Uterus (tissue), 2 donors: ENCODE data around the gene PAPSS1.

ENCODE experiments used
- POLR2A ChIP-seq, 2 donors: fragments of 450-650 bp; IDR thresholded peaks; one replicate each; pipeline ENCODE4 v1.6.1; 2016; ENCODE audit warnings: antibody characterized with exemption in 2 of 2, mild to moderate bottlenecking in 1 of 2, moderate library complexity in 1 of 2
- TF ChIP-seq, protein P1 (sequence below), 4 experiments: fragments of 200-600 bp in 2 of 4; fragments of 450-650 bp in 2 of 4; sonication (generic) in 2 of 4; IDR thresholded peaks; one replicate each; pipeline ENCODE4 v1.5.1; 2016 to 2019; ENCODE audit warnings: antibody characterized with exemption in 4 of 4, mild to moderate bottlenecking in 2 of 4, moderate library complexity in 1 of 4

DNA sequence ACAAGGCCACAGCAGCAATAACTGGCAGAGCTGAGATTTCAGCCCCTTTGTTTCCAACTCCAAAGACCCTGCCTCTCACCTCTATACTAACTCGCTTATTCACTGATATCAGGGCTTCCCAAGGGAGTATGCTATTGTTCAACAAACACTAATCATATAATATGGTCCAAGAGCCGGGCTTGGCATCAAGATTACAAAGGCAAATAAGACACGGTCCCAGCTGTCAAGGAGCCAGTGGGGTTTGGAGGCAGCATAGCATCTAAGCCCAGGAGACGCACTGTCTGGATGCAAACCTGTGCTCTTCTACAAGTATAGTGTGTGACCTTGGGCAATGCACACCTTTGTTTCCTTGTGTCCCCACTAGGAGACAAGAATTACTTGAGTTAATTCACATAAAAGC lies 28.7 kb downstream of the PAPSS1 start:
- TF ChIP-seq, protein P1, sequence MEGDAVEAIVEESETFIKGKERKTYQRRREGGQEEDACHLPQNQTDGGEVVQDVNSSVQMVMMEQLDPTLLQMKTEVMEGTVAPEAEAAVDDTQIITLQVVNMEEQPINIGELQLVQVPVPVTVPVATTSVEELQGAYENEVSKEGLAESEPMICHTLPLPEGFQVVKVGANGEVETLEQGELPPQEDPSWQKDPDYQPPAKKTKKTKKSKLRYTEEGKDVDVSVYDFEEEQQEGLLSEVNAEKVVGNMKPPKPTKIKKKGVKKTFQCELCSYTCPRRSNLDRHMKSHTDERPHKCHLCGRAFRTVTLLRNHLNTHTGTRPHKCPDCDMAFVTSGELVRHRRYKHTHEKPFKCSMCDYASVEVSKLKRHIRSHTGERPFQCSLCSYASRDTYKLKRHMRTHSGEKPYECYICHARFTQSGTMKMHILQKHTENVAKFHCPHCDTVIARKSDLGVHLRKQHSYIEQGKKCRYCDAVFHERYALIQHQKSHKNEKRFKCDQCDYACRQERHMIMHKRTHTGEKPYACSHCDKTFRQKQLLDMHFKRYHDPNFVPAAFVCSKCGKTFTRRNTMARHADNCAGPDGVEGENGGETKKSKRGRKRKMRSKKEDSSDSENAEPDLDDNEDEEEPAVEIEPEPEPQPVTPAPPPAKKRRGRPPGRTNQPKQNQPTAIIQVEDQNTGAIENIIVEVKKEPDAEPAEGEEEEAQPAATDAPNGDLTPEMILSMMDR (IDR thresholded peaks at IDR 0.05) = no peak
- no peak for TF ChIP-seq POLR2A (IDR thresholded peaks at IDR 0.05)
